ENCODE data around the gene NFAM1. TPM values are rescaled to one million over a fixed set of nuclear protein-coding genes. Genes with fewer than 3 reads are reported as not detected.
A peak's percentile ranks its signal among the peaks of the same experiment; 100 is the strongest.

NFAM1 gene
- total and polyA plus RNA-seq, 10 donors, result 2.0 to 56.6 (median 30.8) TPM

- peak; percentile 89 for DNase-seq
- WGBS, 5 donors, result 0 to 4% (median 1%) methylated on average over 54 to 86 of the region's 86 CpGs
- H3K27ac ChIP-seq, result peak overlapping the region in 4 of 8 donors; percentile 52 to 73 (median 67)
- TF ChIP-seq POLR2AphosphoS5 (IDR thresholded peaks at IDR 0.05) (no peak), CTCF (IDR thresholded peaks at IDR 0.05 in 8 of 11, conservative IDR thresholded peaks at IDR 0.05 in 3 of 11) (no peak), POLR2A (IDR thresholded peaks at IDR 0.05) (no peak)
- intact Hi-C loops (cut with DNase I; ENCODE audit: low total_unique reads), result no loop called here
- peaks cover 0 to 54% (median 45%) of the 10 kb centered on the region in 7 donors for H3K27me3 ChIP-seq (replicated peaks in 1 of 7)
- peak overlapping the region; percentile 37 to 74 (median 63) for H3K4me3 ChIP-seq
- peaks cover 6 to 39% (median 29%) of the 10 kb centered on the region in 6 donors for H3K4me1 ChIP-seq
- no peaks in the 10 kb centered on the region for H3K36me3 ChIP-seq
- no peaks in the 10 kb centered on the region for H3K9me3 ChIP-seq
These were observed 63.6 kb downstream of the NFAM1 start for GRCh38 chr22:42368379-42369249.

DNA sequence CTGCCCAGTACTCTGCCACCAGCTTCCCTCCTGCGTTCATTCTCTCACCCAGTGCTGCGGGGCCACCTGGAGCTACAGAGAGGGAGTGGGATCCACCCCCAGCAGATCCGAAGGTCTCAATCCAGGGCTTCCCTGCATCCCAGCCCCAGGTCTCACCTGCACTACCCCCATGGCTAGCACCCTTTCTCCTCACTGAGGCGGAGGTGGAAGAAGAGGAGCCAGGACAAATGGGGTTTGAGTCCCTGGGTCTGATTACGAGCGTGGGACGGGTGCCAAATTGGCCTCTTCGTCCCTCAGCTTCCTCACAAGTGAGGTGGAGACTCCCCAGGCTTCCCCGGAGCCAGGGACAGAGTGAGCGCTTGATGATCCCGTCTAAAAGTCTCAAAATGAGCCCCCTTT lies 64.2 kb downstream of the NFAM1 start:
- H3K27ac ChIP-seq, result peak overlapping the region in 1 of 8 donors; percentile 73
- H3K4me3 ChIP-seq, result peak overlapping the region; percentile 37 to 74 (median 63)
- no peak for DNase-seq
- intact Hi-C loops (cut with DNase I; ENCODE audit: low total_unique reads), result no loop called here
- WGBS, 5 donors, result 6 to 25% (median 9%) methylated on average over 9 to 11 of the region's 11 CpGs
- no peaks in the 10 kb centered on the region for H3K36me3 ChIP-seq
- TF ChIP-seq CTCF (IDR thresholded peaks at IDR 0.05 in 8 of 11, conservative IDR thresholded peaks at IDR 0.05 in 3 of 11) (no peak), POLR2A (IDR thresholded peaks at IDR 0.05) (no peak), POLR2AphosphoS5 (IDR thresholded peaks at IDR 0.05) (no peak)
- peaks cover 6 to 39% (median 29%) of the 10 kb centered on the region in 6 donors for H3K4me1 ChIP-seq
- peaks cover 0 to 59% (median 45%) of the 10 kb centered on the region in 7 donors for H3K27me3 ChIP-seq (replicated peaks in 1 of 7)
- H3K9me3 ChIP-seq, result no peaks in the 10 kb centered on the region

GRCh38 chr22:42366806-42367581 lies 65.2 kb downstream of the NFAM1 start:
- H3K27me3 ChIP-seq (replicated peaks in 1 of 7), result peaks cover 0 to 69% (median 45%) of the 10 kb centered on the region in 7 donors
- peaks cover 6 to 39% (median 29%) of the 10 kb centered on the region in 6 donors for H3K4me1 ChIP-seq
- no peak for DNase-seq
- H3K27ac ChIP-seq, result no peak overlapping the region
- WGBS, 5 donors, result 77 to 84% (median 82%) methylated on average over 7 to 8 of the region's 8 CpGs
- intact Hi-C loops (cut with DNase I; ENCODE audit: low total_unique reads), result no loop called here
- H3K9me3 ChIP-seq, result no peaks in the 10 kb centered on the region
- no peaks in the 10 kb centered on the region for H3K36me3 ChIP-seq
- no peak for TF ChIP-seq POLR2AphosphoS5 (IDR thresholded peaks at IDR 0.05)
- TF ChIP-seq POLR2A (IDR thresholded peaks at IDR 0.05), result no peak
- TF ChIP-seq CTCF (IDR thresholded peaks at IDR 0.05 in 8 of 11, conservative IDR thresholded peaks at IDR 0.05 in 3 of 11), result no peak
- no peak overlapping the region for H3K4me3 ChIP-seq
